Superior temporal gyrus (tissue), 1 donor: Measurements from ENCODE around the gene PITPNM3.
A peak's percentile ranks its signal among the peaks of the same experiment; 100 is the strongest.

Experiments
- DNase-seq: peaks from one replicate; pipeline ENCODE4 v3.0.0-alpha.2; 2016; ENCODE audit errors: extremely low spot score

Gene PITPNM3

GRCh38 chr17:6443692-6444570, 112.4 kb downstream of the PITPNM3 start, which contains the start of gene PIMREG:
TSS of gene PIMREG (plus strand) at chr17:6444455. CDS start at chr17:6445111, 656 bp downstream.
- peak; percentile 92 for DNase-seq

GRCh38 chr17:6442775-6443174, 113.6 kb downstream of the PITPNM3 start:
- DNase-seq: no peak

- no peak for DNase-seq
These were observed 116.4 kb downstream of the PITPNM3 start for GRCh38 chr17:6439951-6440350.

- no peak for DNase-seq
These were observed 118.4 kb downstream of the PITPNM3 start for GRCh38 chr17:6437956-6438355.

- DNase-seq: no peak
These were observed 118.9 kb downstream of the PITPNM3 start for GRCh38 chr17:6437466-6437865.

DNA sequence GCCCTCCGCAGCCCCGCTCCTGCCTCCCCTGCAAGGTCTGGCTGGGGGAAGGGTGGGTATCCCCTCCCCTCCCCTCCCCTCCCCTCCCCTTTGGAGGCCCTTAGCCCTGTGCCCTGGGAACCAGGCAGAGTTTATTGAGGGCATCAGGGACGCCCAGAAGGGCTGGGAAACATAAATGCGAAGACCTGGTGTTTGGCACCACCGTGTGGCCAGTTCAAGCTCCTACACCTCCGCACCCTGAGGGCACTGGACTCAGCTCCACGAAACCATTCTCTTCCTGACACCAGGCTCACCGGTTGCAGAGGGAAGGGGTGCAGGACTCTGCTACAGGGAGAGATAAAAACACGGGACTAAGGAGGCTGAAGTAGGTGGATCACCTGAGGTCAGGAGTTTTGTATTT, 120.4 kb downstream of the PITPNM3 start:
- peak; percentile 79 for DNase-seq

DNA sequence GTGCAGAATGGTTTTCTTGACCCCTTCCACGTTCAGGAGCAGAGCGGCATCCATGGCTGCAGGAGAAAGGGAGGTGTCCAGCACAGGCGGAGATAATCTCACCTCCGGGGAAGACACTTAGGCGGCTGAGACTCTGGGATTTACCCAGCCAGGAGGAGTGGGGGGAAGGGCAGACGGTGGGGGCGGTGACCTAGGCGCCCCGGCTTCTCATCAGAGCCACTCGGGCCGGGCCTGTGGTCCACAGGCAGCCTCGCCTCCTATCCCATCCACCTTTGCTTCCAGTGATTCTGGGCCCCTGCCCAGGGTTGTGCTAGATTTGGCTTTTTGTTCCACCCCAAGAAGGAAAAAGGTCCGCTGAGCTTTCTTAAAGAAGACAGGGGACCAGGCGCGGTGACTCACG, 121.3 kb downstream of the PITPNM3 start, which contains the start of gene AIPL1:
AIPL1 (minus strand) TSS at position 71 of the 400 bp plus-strand sequence; CDS start at position 54, 17 bp downstream.
- DNase-seq: no peak

DNA sequence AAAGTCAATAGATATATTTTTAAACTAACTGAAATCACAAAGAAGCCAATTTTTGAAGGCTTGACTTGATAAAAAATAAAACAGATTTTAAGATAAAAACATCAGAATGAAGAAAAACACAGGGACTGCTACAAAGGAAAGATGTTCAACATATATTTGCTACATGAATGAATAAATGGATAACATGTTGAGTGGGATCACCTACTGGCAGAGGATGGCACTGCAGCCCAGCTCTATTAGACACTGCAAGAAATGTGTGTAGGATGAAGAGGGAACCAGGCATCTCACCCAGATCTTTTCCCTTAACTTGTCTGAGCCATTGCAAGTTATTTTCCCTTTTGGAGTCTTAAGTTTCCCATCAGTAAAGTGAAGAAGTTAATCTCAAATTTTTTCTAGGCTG, 125.6 kb downstream of the PITPNM3 start:
- DNase-seq: no peak

DNA sequence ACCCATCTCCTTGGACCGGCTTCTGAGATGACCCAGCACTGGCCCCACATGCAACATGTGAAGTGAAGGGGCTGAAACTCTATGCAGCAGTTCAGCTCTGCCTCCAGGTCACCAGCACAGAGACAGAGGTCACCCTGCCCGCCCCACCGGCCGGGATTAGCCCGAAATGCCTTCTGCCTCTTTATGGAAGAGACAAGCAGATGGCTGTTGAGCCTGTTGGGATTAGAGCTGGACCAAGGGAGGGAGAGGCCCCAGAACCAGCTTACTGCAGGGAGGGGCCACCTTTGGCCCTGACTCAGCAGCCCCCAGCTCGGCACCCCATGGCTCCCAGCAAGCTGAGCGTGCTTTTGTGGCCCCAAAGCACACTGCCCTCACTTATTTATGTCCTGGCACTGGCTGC, 127.1 kb downstream of the PITPNM3 start:
- DNase-seq: no peak

DNA sequence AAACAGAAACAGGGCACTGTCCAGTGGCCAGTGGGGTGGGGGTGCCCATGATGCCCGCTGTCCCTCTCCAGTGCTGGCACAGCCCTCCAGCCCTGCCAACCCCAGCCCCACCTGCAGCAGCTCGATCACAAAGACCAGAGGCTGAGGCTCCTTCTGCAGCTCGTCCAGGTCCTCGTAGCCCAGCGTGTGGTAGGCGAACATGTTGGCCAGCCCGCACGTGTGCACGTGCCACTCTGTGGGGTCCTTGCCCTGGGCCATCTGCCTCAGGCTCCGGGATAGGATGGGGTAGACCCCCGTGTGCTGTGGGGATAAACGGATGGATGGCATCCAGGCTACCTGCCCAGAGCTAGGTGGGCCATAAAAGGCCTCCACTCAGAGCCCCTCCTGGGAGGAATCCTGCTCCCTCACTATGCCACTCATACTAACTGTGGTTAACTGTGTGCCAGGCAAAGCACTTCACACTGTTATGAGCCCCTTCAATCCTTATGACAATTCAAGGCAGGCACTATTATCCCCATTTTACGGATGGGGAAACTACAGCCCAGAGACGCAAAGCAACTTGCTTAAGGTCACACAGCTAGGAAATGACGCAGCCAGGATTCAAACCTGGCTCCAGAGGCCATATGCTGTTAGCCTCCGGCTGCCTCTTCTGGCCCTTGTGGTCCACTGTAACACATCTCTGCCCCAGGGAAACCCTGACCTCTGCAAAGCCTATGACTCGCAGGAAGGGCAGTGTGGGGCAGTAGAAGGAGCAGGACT, 128.0 kb downstream of the PITPNM3 start:
- no peak for DNase-seq

DNA sequence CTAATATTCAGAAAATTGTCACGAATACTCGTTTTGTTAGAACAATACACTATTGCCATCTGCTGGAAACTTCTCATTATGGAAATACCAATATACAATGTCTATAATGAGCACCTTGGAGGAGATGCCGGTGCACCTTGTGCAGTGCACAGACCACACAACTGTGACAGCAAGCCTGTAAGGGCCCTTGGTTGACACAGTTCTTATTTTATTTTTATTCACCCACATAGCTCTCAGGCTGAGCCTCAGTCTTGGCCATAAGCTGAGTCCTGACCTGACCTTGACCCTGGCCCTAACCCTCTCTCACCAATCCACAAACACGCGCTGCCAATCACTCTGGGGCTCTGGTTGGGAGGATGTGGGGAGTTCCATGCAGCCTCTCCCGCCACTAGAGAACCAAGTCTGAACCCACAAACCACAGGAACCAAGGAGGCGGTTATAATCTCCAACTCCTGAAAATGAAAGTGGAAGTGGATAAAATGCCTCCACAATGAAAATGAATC, 129.0 kb downstream of the PITPNM3 start:
- DNase-seq: no peak

DNA sequence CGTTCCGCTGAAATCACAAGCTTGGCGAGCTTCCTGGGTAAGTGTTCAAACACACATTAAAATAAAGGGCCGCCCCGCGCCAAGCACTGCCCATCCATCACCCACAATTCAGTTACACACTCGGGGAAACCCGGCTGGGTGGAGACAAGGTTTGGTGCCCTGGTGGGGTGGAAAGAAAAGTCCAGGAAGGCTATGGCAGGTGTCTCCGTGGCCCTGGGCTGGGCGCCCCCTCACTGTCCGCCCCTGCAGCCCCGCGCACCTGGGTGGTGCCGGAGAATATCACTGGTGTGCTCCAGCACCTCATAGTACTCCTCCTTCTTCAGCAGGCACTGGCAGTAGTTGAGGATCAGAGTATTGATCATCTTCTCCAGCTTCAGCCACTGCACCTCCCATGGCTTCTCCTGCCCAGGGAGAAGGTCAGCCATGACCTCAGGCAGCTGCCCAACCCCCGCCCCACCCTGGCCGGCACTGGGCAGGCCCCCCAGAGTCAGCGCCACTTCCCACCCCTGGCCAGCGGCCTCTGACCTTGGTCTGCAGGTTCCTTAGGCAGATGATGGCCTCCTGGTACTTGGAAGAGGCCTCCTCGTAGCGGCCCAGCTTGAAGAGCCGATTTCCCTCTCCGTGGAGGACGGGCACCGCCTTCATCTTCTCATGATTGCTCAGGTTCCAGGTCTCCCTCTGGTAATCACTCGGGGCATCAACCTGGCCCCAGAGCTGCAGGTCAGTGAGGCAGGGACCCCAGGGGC, 129.8 kb downstream of the PITPNM3 start:
- no peak for DNase-seq

- DNase-seq: no peak
These were observed 130.9 kb downstream of the PITPNM3 start for GRCh38 chr17:6425407-6425806.

GRCh38 chr17:6423931-6424330, 132.4 kb downstream of the PITPNM3 start:
- no peak for DNase-seq

GRCh38 chr17:6422654-6423241, 133.6 kb downstream of the PITPNM3 start:
- no peak for DNase-seq

DNA sequence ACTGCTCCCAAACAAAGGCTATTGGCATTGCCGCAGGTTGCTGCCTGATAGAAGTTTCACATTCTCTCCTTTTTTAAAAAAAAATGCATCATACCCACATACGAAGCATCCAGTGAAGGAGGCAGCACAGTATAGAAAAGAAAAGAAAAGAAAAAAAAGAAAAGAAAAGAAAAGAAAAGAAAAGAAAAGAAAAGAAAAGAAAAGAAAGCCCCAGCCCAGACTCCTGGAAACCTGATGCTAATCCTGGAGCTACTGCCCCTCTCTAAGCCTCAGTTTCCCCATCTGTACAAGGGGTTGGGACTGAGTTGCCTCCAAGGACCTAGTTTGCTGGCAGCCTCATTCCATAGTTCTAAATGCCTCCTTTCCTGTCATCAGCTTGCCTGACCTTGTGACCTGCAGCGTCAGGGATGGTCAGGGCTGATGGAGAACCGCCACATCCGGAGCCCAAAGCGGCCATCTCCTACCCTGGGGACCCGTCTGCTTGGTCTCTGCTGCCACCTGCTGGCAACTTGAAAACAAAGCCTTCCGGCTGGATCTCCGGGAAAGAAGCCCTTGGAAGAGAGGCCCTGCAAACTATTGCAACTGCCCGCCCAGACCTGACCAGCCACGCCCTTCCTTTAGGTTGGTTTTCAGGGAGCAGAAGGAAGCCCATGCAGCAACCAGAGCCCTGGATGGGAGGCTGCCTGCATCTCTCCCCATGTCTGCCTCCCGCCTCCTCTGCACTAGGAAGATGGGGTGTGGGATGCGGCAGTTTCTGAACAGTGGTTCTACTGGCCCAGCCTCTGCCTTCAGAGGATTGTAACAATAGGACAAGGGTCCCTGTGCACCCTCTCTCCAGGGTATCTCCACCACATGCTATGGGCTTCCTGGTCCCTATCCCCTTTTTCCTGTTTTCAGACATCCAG, 134.4 kb downstream of the PITPNM3 start:
- DNase-seq: peak; percentile 91

DNA sequence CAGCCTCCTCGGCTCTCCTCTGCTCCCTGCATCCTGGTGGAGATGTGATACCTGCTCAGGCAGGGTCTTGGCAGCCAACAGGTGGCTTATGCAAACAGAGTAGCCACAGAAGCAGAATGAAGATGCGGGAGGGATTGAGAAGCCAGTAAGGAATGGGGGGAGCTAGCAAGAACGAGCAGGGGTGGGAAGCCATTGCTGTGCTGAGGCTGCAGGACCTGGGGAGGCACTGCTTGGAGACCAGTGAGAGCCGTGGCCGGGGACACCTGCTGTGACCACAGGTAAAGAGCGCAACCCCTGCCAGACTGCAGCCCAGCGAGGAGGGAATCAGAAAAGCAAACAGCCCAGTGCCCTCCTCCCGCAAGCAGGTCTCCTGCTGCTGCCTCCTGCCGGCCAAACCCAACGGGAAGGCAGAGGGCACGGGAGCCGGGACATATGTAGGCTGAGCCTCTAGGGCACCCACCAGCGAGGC, 136.1 kb downstream of the PITPNM3 start:
- DNase-seq: no peak

DNA sequence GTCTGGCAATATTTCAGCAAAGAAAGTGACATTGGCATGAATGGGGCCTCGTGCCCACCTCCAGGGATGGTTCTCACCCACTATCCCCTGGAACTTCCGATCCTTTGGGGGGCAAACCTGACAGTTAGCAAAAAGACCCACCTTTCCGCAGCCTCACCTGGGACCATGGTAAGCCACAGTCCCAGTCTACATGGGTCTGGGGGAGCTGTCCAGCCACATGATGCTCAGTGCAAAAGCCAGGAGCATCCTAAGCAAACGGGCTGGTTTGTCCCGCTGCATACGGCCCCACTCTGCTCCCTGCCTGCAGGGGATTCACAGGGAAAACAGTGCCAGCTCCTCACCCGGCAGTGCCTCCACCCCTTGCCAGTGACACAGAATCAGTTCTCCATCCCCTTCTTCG, 140.7 kb downstream of the PITPNM3 start:
- no peak for DNase-seq

GRCh38 chr17:6413065-6413464, 143.3 kb downstream of the PITPNM3 start:
- peak; percentile 62 for DNase-seq

GRCh38 chr17:6408735-6409134, 147.6 kb downstream of the PITPNM3 start:
- no peak for DNase-seq
